Naive thymus-derived CD4-positive, alpha-beta T cell (primary cell): Measurements from ENCODE around the gene EXOC3. TPM values are rescaled to one million over a fixed set of nuclear protein-coding genes. Genes with fewer than 3 reads are reported as not detected.

Source experiments
- ATAC-seq: fragments of 150-1000 bp; cut with Tn5 transposase; 2 replicates; pipeline ENCODE4 v1.10.0; 2021; ENCODE audit warnings: mild to moderate bottlenecking, moderate library complexity
- CTCF ChIA-PET: fragments of 350-600 bp; sonication (Branson Sonifier 250); formaldehyde crosslinking; loops from one replicate; lab custom pipeline; 2021; ENCODE audit warnings: antibody characterized with exemption; lab: Charles Lee
- POLR2A ChIA-PET: fragments of 350-600 bp; sonication (Branson Sonifier 250); formaldehyde crosslinking; loops from one replicate; lab custom pipeline; 2021; ENCODE audit warnings: antibody characterized with exemption, inconsistent platforms; lab: Charles Lee
- DNase-seq, 9 donors: peaks; one replicate each; pipeline versions ENCODE4 v3.0.0 to v3.0.0-alpha.2; 2020 to 2022; ENCODE audit warnings: mixed read lengths in 1 of 9
- H3K27ac ChIP-seq: one replicate; pipeline ENCODE4 v1.7.0; 2013; ENCODE audit warnings: mild to moderate bottlenecking, low read depth, low read length, moderate library complexity
- H3K27me3 ChIP-seq, 2 donors: one replicate each; pipeline ENCODE4 v1.7.0; 2013; ENCODE audit warnings: low read length in 2 of 2, mild to moderate bottlenecking in 2 of 2, moderate library complexity in 2 of 2; ENCODE audit not compliant: control insufficient read depth in 2 of 2, insufficient read depth in 2 of 2
- H3K36me3 ChIP-seq, 3 experiments: 1 replicate in 2 of 3; 2 replicates in 1 of 3; pipeline ENCODE4 v1.7.0; 2013; ENCODE audit warnings: low read length in 3 of 3, mild to moderate bottlenecking in 3 of 3, moderate library complexity in 1 of 3; ENCODE audit not compliant: insufficient read depth in 3 of 3, control insufficient read depth in 2 of 3
- H3K4me1 ChIP-seq, 2 donors: one replicate each; pipeline ENCODE4 v1.7.0; 2013; ENCODE audit warnings: low read length in 2 of 2, mild to moderate bottlenecking in 2 of 2, moderate library complexity in 1 of 2; ENCODE audit not compliant: control insufficient read depth in 2 of 2, insufficient read depth in 2 of 2
- H3K4me3 ChIP-seq: 2 replicates; pipeline ENCODE4 v1.7.0; 2013; ENCODE audit warnings: mild to moderate bottlenecking, low read length
- H3K9me3 ChIP-seq, 3 experiments: 1 replicate in 2 of 3; 2 replicates in 1 of 3; pipeline ENCODE4 v1.7.0; 2013; ENCODE audit warnings: low read length in 3 of 3; ENCODE audit not compliant: control insufficient read depth in 2 of 3
- H3K27ac Mint-ChIP-seq, 9 donors: one replicate each; pipeline ENCODE4 v1.8.0; 2020 to 2022; ENCODE audit warnings: mixed read lengths in 9 of 9, mild to moderate bottlenecking in 8 of 9, moderate library complexity in 5 of 9, inconsistent platforms in 2 of 9
- H3K27me3 Mint-ChIP-seq, 5 donors: one replicate each; pipeline ENCODE4 v1.8.0; 2021 to 2022; ENCODE audit warnings: mixed read lengths in 5 of 5, mild to moderate bottlenecking in 1 of 5
- H3K36me3 Mint-ChIP-seq, 5 donors: one replicate each; pipeline ENCODE4 v1.8.0; 2020 to 2022; ENCODE audit warnings: mixed read lengths in 5 of 5, mild to moderate bottlenecking in 3 of 5, inconsistent platforms in 1 of 5
- H3K4me1 Mint-ChIP-seq, 7 donors: one replicate each; pipeline ENCODE4 v1.8.0; 2020 to 2022; ENCODE audit warnings: mixed read lengths in 7 of 7, mild to moderate bottlenecking in 3 of 7, inconsistent platforms in 1 of 7
- H3K4me3 Mint-ChIP-seq, 10 donors: one replicate each; pipeline ENCODE4 v1.8.0; 2020 to 2022; ENCODE audit warnings: mild to moderate bottlenecking in 10 of 10, mixed read lengths in 10 of 10, moderate library complexity in 6 of 10, inconsistent platforms in 2 of 10
- H3K9me3 Mint-ChIP-seq, 11 donors: one replicate each; pipeline ENCODE4 v1.8.0; 2020 to 2022; ENCODE audit warnings: mixed read lengths in 11 of 11, mild to moderate bottlenecking in 4 of 11, inconsistent platforms in 1 of 11, moderate library complexity in 1 of 11
- intact Hi-C, 2 donors: fragments of 100-400 bp; cut with micrococcal nuclease; formaldehyde crosslinking; loops; one replicate each; pipeline ENCODE4 v1.15.1; 2023
- polyA plus RNA-seq, 2 donors: library from polyadenylated mRNA; unstranded; fragments of 300-500 nt; fragmentation: Illumina TruSeq; gene quantifications; one replicate each; pipeline ENCODE4 v1.2.3, GENCODE V29; 2021
- total RNA-seq, 6 experiments: library from RNA in 5 of 6; stranded (reverse) in 5 of 6; gene quantifications; 1 replicate in 5 of 6; 2 replicates in 1 of 6; pipeline ENCODE4 v1.2.3 and lab custom pipeline; 2021 to 2026

Gene EXOC3
- total and polyA plus RNA-seq, 7 experiments from 2014 or later, result 44.3 to 105 (median 89.3) TPM

DNA sequence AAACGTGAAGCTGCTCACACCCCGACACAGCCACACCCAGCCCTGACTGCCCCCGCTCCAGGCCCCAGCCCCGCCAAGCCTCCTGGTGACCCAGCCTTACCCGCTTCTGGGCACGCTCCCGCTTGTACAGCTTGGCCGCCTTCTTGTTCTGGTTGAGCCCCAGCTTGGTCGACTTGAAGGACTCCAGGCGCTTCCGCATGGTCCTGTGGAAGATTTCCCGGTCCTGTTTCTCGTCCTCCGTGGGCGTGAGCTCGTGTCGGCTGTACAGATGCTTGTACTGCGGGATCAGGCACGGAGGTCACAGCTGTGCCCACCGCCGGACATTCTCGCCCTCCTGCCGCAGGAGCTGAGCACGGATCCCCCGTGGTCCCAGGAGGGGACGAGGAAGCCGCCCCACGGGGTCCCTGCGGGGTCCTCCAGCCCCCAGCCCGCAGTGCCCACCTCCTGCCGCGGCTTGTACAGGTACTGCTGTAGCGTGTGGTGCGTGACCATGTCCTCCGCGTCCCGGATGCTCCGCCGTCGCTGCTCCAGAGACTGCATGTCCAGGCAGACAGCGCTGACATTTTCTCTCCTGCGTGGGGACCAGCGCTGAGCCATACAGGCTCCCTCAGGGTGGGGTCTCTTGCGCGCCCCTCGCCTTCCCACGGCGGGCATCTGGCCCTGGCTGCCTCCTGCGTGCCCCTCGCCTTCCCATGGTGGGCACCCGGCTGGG lies 33.3 kb downstream of the EXOC3 start:
- Histone ChIP-seq H3K36me3 (no peaks in the 10 kb centered on the region), H3K4me1 (peaks cover 9 to 13% of the 10 kb centered on the region in 2 donors), H3K27ac (no peak overlapping the region), H3K9me3 (no peaks in the 10 kb centered on the region), H3K4me3 (no peak overlapping the region), H3K27me3 (peaks cover 0 to 3% of the 10 kb centered on the region in 2 donors)
- Mint-ChIP-seq H3K4me3 (peak overlapping the region in 5 of 10 donors; percentile 11 to 76 (median 45)), H3K27me3 (peaks cover 0 to 15% (median 8%) of the 10 kb centered on the region in 5 donors), H3K4me1 (peaks cover 6 to 16% (median 8%) of the 10 kb centered on the region in 7 donors), H3K27ac (no peak overlapping the region), H3K9me3 (no peaks in the 10 kb centered on the region), H3K36me3 (peaks cover 0 to 5% (median 3%) of the 10 kb centered on the region in 5 donors)
- intact Hi-C loops, result no loop called here
- ChIA-PET POLR2A (no interaction called here), CTCF (no interaction called here)
- ATAC-seq, result no peak
- no peak for DNase-seq

DNA sequence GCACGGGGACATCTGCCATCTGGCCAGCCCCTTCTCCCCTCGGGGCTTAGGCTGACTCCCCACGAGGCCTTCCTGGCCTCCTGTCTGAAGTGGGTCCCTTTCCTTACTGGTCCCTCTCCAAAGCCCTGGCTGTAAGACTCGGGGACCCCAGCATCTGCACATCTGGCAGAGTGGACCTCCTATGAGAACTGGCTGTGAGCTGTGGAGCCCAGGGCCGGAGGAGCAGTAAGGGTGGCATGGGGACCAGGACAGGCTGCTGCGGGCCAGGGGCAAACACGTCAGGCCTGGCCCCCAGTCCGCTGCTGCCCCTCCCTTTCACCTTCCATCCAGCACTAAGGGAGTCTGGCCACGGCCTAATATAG lies 33.8 kb downstream of the EXOC3 start:
- Mint-ChIP-seq H3K36me3 (peaks cover 0 to 2% (median 0%) of the 10 kb centered on the region in 5 donors), H3K4me1 (peaks cover 2 to 11% (median 3%) of the 10 kb centered on the region in 7 donors), H3K4me3 (peak overlapping the region in 1 of 10 donors; percentile 2), H3K9me3 (no peaks in the 10 kb centered on the region), H3K27me3 (peaks cover 0 to 17% (median 8%) of the 10 kb centered on the region in 5 donors), H3K27ac (no peak overlapping the region)
- ChIA-PET CTCF (no interaction called here), POLR2A (no interaction called here)
- Histone ChIP-seq H3K4me1 (peaks cover 3 to 8% of the 10 kb centered on the region in 2 donors), H3K9me3 (no peaks in the 10 kb centered on the region), H3K27me3 (peaks cover 0 to 3% of the 10 kb centered on the region in 2 donors), H3K36me3 (no peaks in the 10 kb centered on the region), H3K27ac (no peak overlapping the region), H3K4me3 (no peak overlapping the region)
- intact Hi-C loops, result no loop called here
- no peak for ATAC-seq
- DNase-seq, result no peak

DNA sequence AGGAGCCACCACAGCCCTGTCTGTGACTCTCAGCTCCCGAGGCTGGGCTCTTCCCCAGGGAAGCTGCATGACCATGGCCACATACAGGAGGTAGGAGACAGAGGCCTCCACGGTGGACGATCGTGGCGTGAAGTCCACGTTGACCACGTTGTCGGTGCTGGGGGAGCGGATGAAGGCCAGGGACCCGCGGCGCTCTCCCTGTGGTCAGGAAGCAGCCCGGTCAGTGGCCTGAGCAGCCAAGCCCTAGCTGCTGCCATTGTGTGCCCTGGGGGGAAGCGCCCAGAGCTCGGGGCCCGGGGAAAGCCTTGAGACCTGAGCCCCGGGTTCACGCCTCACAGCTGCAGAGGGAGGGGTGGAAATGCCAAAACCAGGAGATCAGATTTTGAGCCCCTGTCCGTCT lies 34.3 kb downstream of the EXOC3 start:
- CTCF ChIA-PET, result no interaction called here
- Mint-ChIP-seq H3K36me3 (no peaks in the 10 kb centered on the region), H3K27ac (no peak overlapping the region), H3K9me3 (no peaks in the 10 kb centered on the region), H3K27me3 (peaks cover 0 to 17% (median 8%) of the 10 kb centered on the region in 5 donors), H3K4me1 (peaks cover 0 to 8% (median 0%) of the 10 kb centered on the region in 7 donors), H3K4me3 (no peak overlapping the region)
- no peaks in the 10 kb centered on the region for H3K36me3 ChIP-seq
- ATAC-seq (no peak), DNase-seq (no peak)
- H3K27me3 ChIP-seq, result peaks cover 0 to 3% of the 10 kb centered on the region in 2 donors
- H3K4me3 ChIP-seq, result no peak overlapping the region
- H3K4me1 ChIP-seq, result peaks cover 0 to 3% of the 10 kb centered on the region in 2 donors
- intact Hi-C loops, result no loop called here
- no peaks in the 10 kb centered on the region for H3K9me3 ChIP-seq
- H3K27ac ChIP-seq, result no peak overlapping the region
- POLR2A ChIA-PET, result no interaction called here

DNA sequence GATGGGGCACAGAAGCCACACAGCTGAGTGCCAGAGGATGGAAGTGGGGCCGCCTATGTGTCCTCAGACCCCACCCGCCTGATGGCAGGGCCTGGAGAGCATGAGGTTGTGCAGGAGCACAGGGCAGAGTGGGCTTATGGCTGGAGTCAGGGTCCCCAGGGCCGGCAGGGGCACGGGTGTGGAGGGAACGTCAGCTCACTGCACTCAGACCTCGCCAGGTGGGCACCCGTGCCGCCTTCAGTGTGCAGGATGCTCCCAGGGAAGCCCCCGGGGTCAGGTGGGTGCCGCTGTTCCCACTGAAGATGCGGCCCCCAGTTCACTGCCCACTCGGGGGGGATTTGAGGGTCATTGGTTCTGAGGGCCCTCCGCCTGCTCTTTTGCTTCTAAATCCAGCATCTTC lies 34.9 kb downstream of the EXOC3 start:
- POLR2A ChIA-PET, result no interaction called here
- DNase-seq (no peak), ATAC-seq (no peak)
- H3K27ac ChIP-seq, result no peak overlapping the region
- Mint-ChIP-seq H3K27ac (no peak overlapping the region), H3K4me3 (peak overlapping the region in 1 of 10 donors; percentile 49), H3K36me3 (no peaks in the 10 kb centered on the region), H3K9me3 (no peaks in the 10 kb centered on the region), H3K27me3 (peaks cover 0 to 17% (median 8%) of the 10 kb centered on the region in 5 donors), H3K4me1 (peaks cover 0 to 8% (median 0%) of the 10 kb centered on the region in 7 donors)
- no peaks in the 10 kb centered on the region for H3K4me1 ChIP-seq
- peaks cover 0 to 3% of the 10 kb centered on the region in 2 donors for H3K27me3 ChIP-seq
- intact Hi-C loops, result no loop called here
- no peaks in the 10 kb centered on the region for H3K9me3 ChIP-seq
- no peak overlapping the region for H3K4me3 ChIP-seq
- H3K36me3 ChIP-seq, result no peaks in the 10 kb centered on the region
- CTCF ChIA-PET, result no interaction called here

DNA sequence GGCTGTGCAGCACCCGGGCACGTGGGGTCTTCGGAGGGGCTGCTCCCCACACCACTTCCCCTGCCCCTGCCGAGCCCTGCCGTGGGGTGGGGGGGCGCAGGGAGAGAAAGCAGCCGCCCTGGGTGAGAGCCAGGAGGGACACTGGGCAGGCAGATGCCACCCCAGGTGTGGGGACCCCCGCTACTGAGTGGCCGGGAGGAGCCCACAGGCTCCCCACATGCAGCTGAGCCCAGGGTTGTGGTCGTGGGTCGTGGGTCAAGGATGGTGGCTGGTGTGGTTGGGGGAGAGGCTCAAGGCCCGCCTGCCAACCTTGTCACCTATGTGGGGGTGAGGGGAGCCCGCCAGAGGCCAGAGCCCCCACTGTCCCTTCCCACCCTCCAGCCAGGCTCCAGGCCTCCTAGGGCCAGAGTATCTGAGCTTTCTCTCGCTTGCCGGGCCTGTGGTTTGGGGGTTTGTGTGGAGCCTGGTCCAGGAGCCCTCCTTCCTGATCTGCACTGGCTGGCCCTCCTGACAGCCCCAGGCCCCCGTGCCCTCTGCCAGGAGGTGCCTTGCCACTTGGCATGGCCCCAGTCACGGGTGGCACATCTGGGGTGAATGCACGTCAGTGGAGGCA lies 35.5 kb downstream of the EXOC3 start:
- no peaks in the 10 kb centered on the region for H3K36me3 ChIP-seq
- peaks cover 0 to 17% (median 8%) of the 10 kb centered on the region in 5 donors for H3K27me3 Mint-ChIP-seq
- ATAC-seq (no peak), DNase-seq (peak in 1 of 9 donors; percentile 6)
- peaks cover 0 to 8% (median 0%) of the 10 kb centered on the region in 7 donors for H3K4me1 Mint-ChIP-seq
- ChIA-PET POLR2A (no interaction called here), CTCF (no interaction called here)
- H3K27ac Mint-ChIP-seq, result no peak overlapping the region
- no peaks in the 10 kb centered on the region for H3K4me1 ChIP-seq
- no peak overlapping the region for H3K4me3 Mint-ChIP-seq
- intact Hi-C loops, result no loop called here
- H3K36me3 Mint-ChIP-seq, result no peaks in the 10 kb centered on the region
- H3K9me3 ChIP-seq, result no peaks in the 10 kb centered on the region
- no peak overlapping the region for H3K4me3 ChIP-seq
- peaks cover 0 to 3% of the 10 kb centered on the region in 2 donors for H3K27me3 ChIP-seq
- H3K27ac ChIP-seq, result no peak overlapping the region
- no peaks in the 10 kb centered on the region for H3K9me3 Mint-ChIP-seq

DNA sequence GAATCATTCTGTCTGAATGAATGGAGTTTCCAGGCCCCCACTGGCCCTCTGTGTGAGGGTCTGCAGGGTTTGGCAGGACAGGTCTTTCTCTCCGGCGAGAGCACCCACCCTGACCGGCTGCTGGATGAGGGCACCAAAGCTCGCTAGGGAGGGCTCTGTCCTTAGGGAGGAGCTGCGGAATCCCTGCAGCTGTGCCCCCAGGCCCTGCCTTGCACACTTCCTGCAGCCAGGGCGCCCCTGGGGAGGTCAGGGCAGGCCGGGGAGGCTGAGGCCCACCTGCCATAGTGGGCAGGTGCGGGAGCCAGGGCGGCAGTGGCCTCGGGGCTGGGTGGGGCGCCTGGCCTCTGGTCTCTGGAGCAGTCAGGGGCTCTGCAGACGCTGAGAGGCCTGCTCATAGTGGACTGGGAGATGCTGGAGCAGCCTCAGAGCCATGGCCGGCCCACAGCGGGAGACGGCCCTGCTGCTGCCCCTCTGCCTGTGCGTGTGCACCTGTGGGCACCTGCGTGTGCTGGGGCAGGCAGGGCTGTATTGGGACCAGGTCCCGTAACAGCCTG lies 36.1 kb downstream of the EXOC3 start:
- no peaks in the 10 kb centered on the region for H3K4me1 ChIP-seq
- H3K4me3 Mint-ChIP-seq, result no peak overlapping the region
- peaks cover 0 to 4% (median 0%) of the 10 kb centered on the region in 7 donors for H3K4me1 Mint-ChIP-seq
- H3K27me3 ChIP-seq, result peaks cover 0 to 3% of the 10 kb centered on the region in 2 donors
- no peak for ATAC-seq
- no peaks in the 10 kb centered on the region for H3K9me3 Mint-ChIP-seq
- H3K36me3 Mint-ChIP-seq, result no peaks in the 10 kb centered on the region
- no peak overlapping the region for H3K27ac ChIP-seq
- H3K36me3 ChIP-seq, result no peaks in the 10 kb centered on the region
- H3K27me3 Mint-ChIP-seq, result peaks cover 0 to 17% (median 6%) of the 10 kb centered on the region in 5 donors
- ChIA-PET CTCF (no interaction called here), POLR2A (interaction anchor here (0.6 kb wide), 1 partner anchor 34 kb away, joined by 3 read pairs; no protein-coding TSS in a partner anchor)
- no peak overlapping the region for H3K4me3 ChIP-seq
- intact Hi-C loops, result no loop called here
- no peaks in the 10 kb centered on the region for H3K9me3 ChIP-seq
- no peak overlapping the region for H3K27ac Mint-ChIP-seq
- DNase-seq, result no peak
